HUDEP-2 (cell line): Measurements from ENCODE around the gene SERTAD3.
A peak's percentile ranks its signal among the peaks of the same experiment; 100 is the strongest.
"Not testable (repeated sequence)": the region's sequence is repeated elsewhere in the genome, so short reads cannot be mapped to it uniquely, and the experiment has no call there.

Source experiments
- DNase-seq, 76 experiments: peaks; one replicate each; lab custom pipeline; 2025; ENCODE audit not compliant: unreplicated experiment in 76 of 76; lab: John Stamatoyannopoulos, UW

The SERTAD3 gene

DNA sequence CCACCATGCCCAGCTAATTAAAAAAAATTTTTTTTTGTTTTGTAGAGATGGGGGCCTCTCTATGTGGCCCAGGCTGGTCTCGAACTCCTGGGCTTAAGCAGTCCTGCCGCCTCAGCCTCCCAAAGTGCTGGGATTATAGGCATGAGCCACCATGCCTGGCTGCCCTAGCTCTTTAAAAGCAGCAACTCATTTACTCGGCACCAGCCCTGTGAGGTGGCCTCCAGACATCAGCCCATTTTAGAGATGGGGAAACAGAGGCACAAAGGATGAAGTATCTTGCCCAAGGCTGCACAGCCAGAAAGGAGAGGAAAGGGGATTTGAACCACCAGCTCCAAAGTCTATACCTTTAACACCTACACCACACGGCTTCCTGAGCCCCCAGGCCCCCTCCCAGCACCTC, 31.3 kb downstream of the SERTAD3 start:
- no peak for DNase-seq

DNA sequence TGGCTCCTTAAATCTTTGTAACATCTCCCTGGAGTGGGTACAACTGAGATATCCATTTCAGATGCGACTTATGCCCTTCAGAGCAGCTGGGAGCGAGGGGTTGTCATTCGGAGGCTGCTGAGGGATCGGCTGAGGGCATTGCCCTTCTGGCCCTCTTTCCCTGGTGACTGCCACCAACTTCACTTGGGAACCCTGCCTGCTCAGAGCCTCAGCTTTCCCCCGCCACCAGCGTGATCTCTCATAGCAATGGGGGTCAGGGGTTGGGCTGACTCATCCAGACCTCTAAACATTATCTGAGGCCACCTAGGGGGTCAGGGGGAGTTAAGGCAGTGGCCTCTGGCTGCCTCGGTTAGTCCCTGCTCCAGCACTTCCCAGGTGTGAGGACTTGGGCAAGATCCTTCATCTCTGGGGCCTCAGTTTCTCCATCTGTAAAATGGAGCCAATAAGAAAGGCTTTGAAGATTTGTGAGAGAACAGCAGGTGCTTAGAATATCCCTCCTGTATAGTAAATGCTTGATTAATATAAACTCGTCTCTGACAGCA, 32.1 kb downstream of the SERTAD3 start:
- no peak for DNase-seq

DNA sequence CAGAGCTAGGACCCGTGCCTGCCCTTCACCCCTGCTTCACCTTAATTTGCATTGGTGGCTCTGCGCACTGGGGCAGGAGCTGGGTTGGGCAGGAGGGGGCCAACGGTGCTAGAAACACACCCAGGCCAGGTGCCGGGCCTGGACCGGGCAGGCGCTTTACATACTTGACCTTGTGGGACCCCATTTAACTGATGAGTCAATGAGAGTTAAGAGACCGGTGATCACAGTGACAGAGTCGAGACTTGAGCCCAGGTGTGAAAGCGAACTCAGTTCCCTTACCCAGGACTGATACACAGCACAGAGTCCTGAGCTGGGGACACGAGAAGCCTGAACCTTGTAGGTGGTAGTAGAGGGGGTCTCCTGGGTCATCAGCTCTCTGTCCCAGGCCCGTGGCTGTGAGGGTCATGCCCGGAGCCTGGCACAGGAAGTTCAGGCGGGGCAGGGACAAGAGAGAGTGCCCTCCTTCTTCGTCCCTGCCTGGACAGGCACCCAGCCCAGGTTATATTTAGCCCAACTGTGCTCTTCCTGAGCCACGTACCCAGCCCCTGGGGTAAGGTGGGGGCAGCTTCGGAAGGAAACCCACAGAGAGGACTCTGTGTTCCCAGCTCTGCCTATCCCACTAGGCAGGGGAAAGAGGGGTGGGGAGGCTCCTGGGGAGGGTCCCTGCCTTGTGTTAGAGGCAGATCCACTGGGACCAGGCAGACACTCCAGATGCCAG, 32.9 kb downstream of the SERTAD3 start:
- no peak for DNase-seq

DNA sequence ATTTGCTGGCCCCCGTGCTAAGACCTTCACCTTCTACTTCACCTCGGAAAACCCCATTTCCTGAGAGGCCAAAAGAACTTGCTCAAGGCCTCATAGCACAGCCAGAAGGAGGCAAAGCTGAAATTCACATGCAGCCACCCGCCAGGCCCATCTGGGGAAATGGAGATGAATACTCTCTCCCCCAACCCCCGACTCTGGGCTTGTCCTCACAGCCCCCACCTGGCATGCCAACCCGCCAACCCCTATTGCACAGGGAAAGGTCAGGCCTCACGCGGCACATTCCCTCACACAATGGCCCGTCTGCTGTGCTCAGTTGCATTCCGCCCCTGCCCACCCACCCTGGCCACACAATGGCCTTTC, 34.1 kb downstream of the SERTAD3 start:
- DNase-seq = no peak

DNA sequence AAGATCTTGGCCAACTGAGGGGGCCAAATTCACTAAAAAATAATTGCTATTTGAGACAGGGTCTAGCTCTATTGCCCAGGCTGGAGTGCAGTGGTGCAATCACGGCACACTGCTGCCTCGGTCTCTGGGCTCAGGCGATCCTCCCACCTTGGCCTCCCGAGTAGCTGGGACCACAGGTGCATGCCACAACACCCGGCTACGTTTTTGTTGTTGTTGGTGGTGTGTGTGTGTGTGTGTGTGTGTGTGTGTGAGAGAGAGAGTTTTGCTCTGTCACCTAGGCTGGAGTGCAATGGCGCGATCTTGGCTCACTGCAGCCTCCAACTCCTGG, 35.6 kb downstream of the SERTAD3 start:
- DNase-seq = not testable (repeated sequence)

DNA sequence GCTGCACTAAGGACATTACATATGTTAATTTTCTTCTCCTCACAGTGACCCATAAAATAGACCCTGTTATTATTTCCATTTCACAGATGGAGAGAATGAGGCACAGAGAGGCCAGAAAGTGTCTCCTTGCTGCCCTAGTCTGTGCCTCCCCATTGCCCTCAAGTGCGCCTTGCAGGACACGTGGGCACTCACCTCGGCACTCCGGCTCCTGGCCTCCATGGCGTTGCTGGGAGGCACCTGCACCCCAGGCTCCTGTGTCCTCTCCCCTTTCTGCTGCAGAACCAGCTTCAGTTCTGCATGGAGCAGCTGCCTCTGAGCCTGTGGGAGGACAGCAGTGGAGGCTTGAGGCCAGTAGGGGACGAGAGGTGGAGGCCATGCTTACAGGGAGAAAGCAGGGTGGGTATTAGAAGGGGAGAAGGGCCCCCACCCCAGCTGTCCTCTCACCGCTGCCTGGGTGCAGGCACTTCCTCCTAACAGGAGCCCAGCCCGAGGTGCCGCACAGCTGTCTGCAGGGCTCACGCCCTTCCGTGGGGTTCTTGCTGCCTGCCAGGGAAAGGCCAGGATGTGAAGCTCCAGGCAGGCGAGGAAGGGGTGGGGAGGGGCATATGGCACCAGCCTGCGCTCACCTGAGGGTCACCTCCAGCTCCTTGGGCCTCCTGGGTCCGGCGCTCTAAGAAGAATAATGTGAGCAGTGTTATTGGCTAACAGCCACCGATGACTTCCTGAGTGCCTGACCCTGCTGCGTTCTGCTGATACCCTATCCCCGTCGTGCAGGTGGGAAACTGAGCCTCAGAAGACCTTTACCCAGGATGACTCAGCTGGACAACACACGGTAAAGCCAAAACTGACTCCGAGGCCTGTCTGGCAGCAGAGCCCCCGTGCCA, 36.2 kb downstream of the SERTAD3 start:
- DNase-seq = peak in 34 of 76 experiments; percentile 19 to 65 (median 40)

DNA sequence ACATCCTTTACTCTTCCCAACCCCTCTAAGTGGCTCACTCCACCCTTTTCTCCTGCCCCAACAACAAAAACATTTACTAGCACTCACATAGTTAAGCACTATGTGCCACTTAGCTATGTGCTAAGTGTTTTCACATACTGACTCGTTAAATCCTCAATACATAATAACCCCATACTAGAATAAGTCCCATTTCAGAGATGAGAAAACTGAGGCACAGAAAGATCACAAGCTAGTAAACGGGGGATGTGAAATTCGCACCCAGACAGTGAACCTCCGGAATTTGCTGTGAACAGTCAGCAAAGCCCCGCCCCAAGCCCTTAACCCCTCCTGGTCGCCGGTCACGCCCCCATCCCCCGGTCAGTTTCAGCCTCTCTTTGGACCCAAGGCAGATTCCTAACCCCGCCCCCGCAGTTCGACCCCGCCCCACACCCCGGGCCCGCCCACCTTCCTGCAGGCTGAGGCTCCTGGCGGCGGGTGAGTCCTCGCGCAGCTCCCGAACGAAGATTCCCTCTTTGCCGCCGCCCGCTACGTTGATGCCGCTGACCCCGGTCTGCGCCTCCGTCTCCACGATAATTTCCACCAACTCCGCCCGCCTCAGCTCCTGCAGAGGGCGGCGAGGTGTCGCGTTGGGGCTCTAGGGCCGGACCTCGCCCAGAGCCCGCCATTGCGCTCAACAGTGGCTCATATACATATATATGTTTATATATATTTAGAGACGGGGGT, 40.7 kb downstream of the SERTAD3 start:
- DNase-seq = peak in 72 of 76 experiments; percentile 31 to 97 (median 86)

DNA sequence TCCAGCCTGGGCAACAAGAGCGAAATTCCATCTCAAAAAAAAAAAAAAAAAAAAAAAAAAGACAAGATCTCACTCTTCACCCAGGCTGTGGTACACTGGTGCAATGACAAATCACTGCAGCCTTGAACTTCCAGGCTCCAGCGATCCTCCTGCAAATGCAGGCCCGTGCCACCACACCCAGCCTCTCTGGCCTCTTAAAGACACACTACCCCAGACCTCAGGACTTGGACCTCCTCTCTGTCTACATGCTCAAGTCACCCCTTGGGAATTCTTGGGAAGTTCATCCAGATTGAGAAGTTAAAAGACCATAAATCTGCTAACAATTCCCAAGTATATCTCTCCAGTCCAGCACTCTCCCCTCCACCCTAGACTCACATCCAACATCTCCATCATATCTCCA, 43.6 kb downstream of the SERTAD3 start:
- no peak for DNase-seq

DNA sequence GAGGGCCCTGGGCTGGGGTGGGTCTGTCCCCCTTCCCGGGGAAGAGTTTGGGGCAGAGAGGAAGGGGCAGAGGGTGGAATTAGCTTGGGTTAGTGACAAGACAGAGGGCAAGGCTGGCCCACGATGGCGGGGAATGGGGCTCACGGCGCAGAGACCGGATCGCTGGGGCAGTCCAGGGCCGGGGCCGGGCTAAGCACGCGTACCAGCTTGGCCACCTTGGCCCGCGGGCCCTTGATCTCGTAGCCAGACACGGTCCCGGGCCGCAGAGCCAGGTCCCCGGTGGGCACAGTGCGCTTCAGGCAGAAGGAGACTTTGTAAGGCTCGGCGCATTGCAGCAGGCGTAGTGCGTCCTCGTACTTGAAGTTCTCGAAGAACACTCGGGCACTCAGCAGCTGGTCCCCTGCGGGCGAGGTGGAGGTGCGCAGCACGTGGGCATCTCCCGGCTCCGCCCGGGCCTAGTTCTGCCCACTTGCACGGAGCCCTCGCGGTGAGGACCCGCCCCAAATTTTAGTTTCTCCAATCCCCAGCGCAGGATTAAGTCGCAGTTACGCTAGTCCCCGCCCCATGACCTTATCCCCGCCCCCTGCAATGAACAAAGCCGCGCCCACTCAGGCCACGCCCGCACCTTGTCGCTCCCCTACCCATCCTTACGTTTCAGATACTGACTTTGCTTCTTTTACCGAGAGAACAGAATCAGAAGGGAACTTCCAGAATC, 45.6 kb downstream of the SERTAD3 start:
- peak in 45 of 76 experiments; percentile 14 to 77 (median 47) for DNase-seq

DNA sequence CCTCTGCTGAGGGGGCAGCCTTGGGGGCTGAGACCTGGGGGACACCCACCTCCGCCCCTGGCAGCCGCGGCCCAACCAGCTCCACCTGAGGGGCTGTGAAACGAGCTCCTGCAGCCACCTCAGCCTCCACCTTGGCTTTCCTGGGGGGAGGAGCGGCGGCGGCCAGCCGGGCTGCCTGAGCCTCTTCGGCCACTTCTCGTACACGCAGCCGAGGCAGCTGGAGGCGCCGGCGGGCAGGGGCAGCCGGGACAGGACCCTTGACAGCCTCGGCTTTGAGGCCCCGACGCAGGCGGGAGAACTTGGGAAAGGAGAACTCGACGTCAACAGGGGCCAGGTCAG, 46.6 kb downstream of the SERTAD3 start:
- no peak for DNase-seq

DNA sequence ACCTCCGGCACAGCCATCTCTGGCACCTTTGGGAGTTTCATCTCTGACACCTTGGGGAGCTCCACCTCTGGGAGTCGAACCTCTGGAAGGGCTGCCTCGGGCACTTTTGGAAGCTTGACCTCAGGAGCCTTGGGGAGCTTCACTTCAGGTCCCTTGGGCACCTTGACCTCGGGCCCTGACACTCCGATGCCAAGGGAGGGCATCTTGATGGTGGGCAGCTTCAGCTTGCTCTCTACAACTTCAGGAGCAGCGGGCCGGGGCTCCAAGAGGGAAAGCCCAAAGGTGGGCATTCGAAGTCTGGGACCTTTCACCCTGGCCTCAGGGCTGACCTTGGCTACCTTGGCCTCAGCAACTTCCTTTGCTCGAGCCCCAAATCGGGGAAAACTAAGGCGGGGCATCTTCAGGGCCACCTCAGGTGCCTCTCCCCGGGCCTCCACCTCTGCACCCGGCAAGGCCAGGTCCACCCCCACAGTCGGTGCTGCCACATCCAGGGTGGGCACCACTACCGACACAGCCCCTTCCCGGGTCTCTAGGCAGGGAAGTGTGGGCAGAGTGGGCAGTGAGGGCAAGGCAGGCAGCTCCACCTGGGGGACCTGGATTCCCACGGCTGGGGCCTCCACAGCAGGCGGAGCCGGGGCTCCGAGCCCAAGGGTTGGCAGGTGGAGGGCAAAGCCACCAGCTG, 47.1 kb downstream of the SERTAD3 start:
- no peak for DNase-seq

DNA sequence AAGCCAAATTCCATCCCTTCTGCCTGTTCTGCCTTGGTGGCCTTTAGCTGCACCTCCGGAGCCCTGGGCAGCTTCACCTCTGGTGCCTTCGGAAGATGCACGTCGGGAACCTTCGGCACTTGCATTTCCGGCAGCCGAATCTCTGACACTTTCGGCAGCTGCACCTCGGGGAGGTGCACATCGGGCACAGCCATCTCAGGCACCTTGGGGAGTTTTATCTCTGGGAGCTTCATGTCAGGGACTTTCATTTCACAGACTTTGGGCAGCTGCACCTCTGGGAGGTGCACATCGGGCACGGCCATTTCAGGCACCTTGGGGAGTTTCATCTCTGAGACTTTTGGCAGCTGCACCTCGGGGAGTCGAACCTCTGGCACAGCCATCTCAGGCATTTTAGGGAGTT, 48.2 kb downstream of the SERTAD3 start:
- no peak for DNase-seq

DNA sequence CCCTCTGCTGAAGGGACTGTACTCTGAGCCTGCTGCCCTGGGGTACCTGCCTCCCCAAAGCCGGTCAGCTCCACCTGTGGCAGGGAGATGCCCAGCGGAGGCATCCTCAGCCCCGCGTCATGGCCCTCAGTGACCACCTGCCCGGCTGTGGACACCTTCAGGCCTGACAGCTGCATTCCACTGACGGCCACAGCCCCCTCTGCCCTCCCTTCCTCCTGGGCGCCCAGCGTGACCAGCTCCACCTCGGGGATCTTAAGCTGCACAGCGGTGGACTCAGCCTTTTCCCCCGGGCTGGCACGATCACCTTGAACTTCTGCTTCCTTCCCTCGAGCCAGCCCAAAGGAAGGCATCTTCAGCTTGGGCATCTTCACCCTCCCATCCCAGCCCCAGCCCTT, 49.3 kb downstream of the SERTAD3 start:
- DNase-seq = no peak

DNA sequence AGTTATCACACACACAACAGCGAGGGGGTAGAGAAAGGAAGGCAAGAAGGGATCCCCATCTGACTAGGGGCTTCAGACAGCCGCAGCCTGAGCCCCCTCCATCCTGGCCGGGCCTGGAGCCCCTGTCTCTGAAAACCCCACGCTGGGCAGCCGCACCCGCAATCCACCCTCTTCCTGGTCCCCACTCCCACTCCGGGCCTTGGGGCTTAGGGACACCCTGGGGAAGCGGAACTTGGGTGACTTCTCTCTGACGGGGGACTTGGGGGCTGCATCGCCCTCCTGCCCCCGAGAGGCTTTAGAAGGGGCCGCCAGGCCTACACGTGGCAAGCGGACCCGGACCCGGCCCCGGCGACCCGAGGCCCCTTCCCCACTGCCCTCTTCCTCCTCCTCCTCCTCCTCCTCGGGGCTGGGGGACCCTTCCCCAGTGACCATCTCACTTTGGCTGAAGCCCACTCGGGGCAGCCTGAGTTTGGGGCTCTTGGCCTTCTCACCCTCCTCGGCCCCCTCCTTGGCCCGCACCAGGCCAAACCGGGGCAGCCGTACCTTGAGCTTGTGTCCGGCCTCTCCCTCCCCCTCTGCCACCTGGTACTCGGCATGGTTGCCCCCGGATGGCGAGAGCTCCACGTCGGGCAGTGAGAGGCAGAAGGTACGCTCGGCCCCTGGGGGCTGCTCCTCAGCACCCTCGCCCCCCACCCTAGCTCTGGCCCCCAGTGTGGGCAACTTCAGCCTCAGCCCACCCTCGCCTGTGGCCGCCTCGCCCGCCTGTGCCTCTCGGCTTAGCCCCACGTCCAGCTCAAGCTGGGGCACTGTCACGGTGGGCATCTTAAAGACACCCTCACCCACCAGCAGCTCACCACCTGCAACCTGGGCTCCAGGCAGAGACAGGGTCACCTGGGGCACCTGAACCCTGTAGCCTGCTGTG, 50.0 kb downstream of the SERTAD3 start:
- no peak for DNase-seq

DNA sequence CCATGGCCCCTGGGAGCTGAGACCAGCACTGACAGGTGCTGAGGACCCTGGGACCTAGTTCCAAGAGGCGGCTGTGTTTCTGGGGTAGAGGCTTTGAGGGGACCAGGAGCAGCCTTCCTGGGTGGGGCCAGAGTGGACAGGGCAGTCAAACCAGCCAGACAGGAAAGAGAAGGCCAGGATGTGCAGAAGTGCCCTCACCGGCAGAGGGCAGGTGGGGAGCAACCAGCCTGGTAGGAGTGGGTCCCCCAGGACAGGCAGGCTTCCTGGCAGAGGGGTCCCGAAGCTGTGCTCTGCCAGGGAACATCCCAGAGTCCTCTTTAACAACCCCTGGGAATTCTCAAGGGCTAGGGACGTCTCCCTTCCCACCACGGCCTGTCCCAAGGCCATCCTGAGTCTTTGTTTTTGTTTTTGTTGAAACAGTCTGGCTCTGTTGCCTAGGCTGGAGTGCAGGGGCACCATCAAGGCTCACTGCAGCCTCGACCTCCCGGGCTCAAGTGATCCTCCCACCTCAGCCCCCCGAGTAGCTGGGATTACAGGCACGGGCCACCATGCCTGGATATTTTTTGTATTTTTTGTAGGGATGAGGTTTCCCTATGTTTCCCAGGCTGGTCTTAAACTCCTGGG, 51.1 kb downstream of the SERTAD3 start:
- no peak for DNase-seq

DNA sequence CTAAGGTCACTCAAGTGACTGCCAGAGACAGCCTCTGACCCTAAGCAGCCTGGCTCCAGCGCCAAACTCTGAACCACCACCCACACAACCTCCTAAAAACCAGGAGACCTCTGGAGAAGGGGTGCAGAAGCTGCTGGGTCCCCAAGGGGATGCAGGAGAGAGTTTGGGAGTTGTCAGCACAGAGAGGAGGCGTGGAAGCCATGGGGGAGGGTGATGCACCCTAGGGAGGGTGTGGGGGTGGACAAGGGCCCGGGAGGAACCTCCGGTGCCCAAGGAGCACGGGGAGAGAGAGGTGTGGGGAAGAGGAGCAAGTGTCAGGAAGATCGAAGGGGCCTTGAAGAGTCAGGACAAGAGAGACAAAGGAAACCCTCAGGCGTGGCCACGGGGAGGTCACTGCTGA, 52.0 kb downstream of the SERTAD3 start:
- DNase-seq = no peak
